ENCODE data around the gene SLC35E3.

The SLC35E3 gene

GRCh38 chr12:68784015-68784414 is 38.0 kb downstream of the SLC35E3 start:
- Histone ChIP-seq H3K9me3 (ENCODE audit: control insufficient read depth in 2 of 2, low read length in 2 of 2) (no peaks in the 10 kb centered on the region), H3K27ac (ENCODE audit: low read depth in 2 of 2, low read length in 2 of 2) (no peak overlapping the region), H3K36me3 (ENCODE audit: control insufficient read depth in 2 of 2, insufficient read depth in 2 of 2, low read length in 2 of 2) (no peaks in the 10 kb centered on the region), H3K27me3 (ENCODE audit: control insufficient read depth in 2 of 2, insufficient read depth in 2 of 2, low read length in 2 of 2) (no peaks in the 10 kb centered on the region), H3K4me1 (ENCODE audit: control insufficient read depth in 2 of 2, insufficient read depth in 2 of 2, low read length in 2 of 2) (peaks cover 0 to 2% of the 10 kb centered on the region in 2 donors), H3K9ac (ENCODE audit: low read depth in 1 of 2, low read length in 2 of 2) (no peak overlapping the region), H3K4me3 (ENCODE audit: low read length in 2 of 2) (no peak overlapping the region)

- Histone ChIP-seq H3K4me1 (ENCODE audit: control insufficient read depth in 2 of 2, insufficient read depth in 2 of 2, low read length in 2 of 2) (peaks cover 0 to 2% of the 10 kb centered on the region in 2 donors), H3K27me3 (ENCODE audit: control insufficient read depth in 2 of 2, insufficient read depth in 2 of 2, low read length in 2 of 2) (no peaks in the 10 kb centered on the region), H3K9me3 (ENCODE audit: control insufficient read depth in 2 of 2, low read length in 2 of 2) (no peaks in the 10 kb centered on the region), H3K36me3 (ENCODE audit: control insufficient read depth in 2 of 2, insufficient read depth in 2 of 2, low read length in 2 of 2) (no peaks in the 10 kb centered on the region), H3K4me3 (ENCODE audit: low read length in 2 of 2) (no peak overlapping the region), H3K9ac (ENCODE audit: low read depth in 1 of 2, low read length in 2 of 2) (no peak overlapping the region), H3K27ac (ENCODE audit: low read depth in 2 of 2, low read length in 2 of 2) (no peak overlapping the region)
Measured at GRCh38 chr12:68785358-68785757, 39.4 kb downstream of the SLC35E3 start.

- no peaks in the 10 kb centered on the region for H3K27me3 ChIP-seq (ENCODE audit: control insufficient read depth in 2 of 2, insufficient read depth in 2 of 2, low read length in 2 of 2)
- H3K27ac ChIP-seq (ENCODE audit: low read depth in 2 of 2, low read length in 2 of 2): no peak overlapping the region
- no peak overlapping the region for H3K4me3 ChIP-seq (ENCODE audit: low read length in 2 of 2)
- H3K9ac ChIP-seq (ENCODE audit: low read depth in 1 of 2, low read length in 2 of 2): no peak overlapping the region
- H3K4me1 ChIP-seq (ENCODE audit: control insufficient read depth in 2 of 2, insufficient read depth in 2 of 2, low read length in 2 of 2): peaks cover 0 to 2% of the 10 kb centered on the region in 2 donors
- H3K9me3 ChIP-seq (ENCODE audit: control insufficient read depth in 2 of 2, low read length in 2 of 2): no peaks in the 10 kb centered on the region
- H3K36me3 ChIP-seq (ENCODE audit: control insufficient read depth in 2 of 2, insufficient read depth in 2 of 2, low read length in 2 of 2): no peaks in the 10 kb centered on the region
Measured at GRCh38 chr12:68785823-68786222, 39.8 kb downstream of the SLC35E3 start.

GRCh38 chr12:68786929-68787328 is 41.0 kb downstream of the SLC35E3 start:
- Histone ChIP-seq H3K27me3 (ENCODE audit: control insufficient read depth in 2 of 2, insufficient read depth in 2 of 2, low read length in 2 of 2) (no peaks in the 10 kb centered on the region), H3K9me3 (ENCODE audit: control insufficient read depth in 2 of 2, low read length in 2 of 2) (no peaks in the 10 kb centered on the region), H3K4me3 (ENCODE audit: low read length in 2 of 2) (no peak overlapping the region), H3K9ac (ENCODE audit: low read depth in 1 of 2, low read length in 2 of 2) (no peak overlapping the region), H3K36me3 (ENCODE audit: control insufficient read depth in 2 of 2, insufficient read depth in 2 of 2, low read length in 2 of 2) (no peaks in the 10 kb centered on the region), H3K4me1 (ENCODE audit: control insufficient read depth in 2 of 2, insufficient read depth in 2 of 2, low read length in 2 of 2) (peaks cover 0 to 2% of the 10 kb centered on the region in 2 donors), H3K27ac (ENCODE audit: low read depth in 2 of 2, low read length in 2 of 2) (peak overlapping the region in 1 of 2 donors; percentile 44)

GRCh38 chr12:68788554-68789143 is 42.7 kb downstream of the SLC35E3 start:
- Histone ChIP-seq H3K4me1 (ENCODE audit: control insufficient read depth in 2 of 2, insufficient read depth in 2 of 2, low read length in 2 of 2) (peaks cover 0 to 2% of the 10 kb centered on the region in 2 donors), H3K9me3 (ENCODE audit: control insufficient read depth in 2 of 2, low read length in 2 of 2) (no peaks in the 10 kb centered on the region), H3K36me3 (ENCODE audit: control insufficient read depth in 2 of 2, insufficient read depth in 2 of 2, low read length in 2 of 2) (no peaks in the 10 kb centered on the region), H3K9ac (ENCODE audit: low read depth in 1 of 2, low read length in 2 of 2) (no peak overlapping the region), H3K4me3 (ENCODE audit: low read length in 2 of 2) (no peak overlapping the region), H3K27ac (ENCODE audit: low read depth in 2 of 2, low read length in 2 of 2) (no peak overlapping the region), H3K27me3 (ENCODE audit: control insufficient read depth in 2 of 2, insufficient read depth in 2 of 2, low read length in 2 of 2) (no peaks in the 10 kb centered on the region)

GRCh38 chr12:68789144-68789878 is 43.3 kb downstream of the SLC35E3 start:
- Histone ChIP-seq H3K4me1 (ENCODE audit: control insufficient read depth in 2 of 2, insufficient read depth in 2 of 2, low read length in 2 of 2) (peaks cover 0 to 2% of the 10 kb centered on the region in 2 donors), H3K9me3 (ENCODE audit: control insufficient read depth in 2 of 2, low read length in 2 of 2) (no peaks in the 10 kb centered on the region), H3K9ac (ENCODE audit: low read depth in 1 of 2, low read length in 2 of 2) (no peak overlapping the region), H3K4me3 (ENCODE audit: low read length in 2 of 2) (no peak overlapping the region), H3K27me3 (ENCODE audit: control insufficient read depth in 2 of 2, insufficient read depth in 2 of 2, low read length in 2 of 2) (no peaks in the 10 kb centered on the region), H3K36me3 (ENCODE audit: control insufficient read depth in 2 of 2, insufficient read depth in 2 of 2, low read length in 2 of 2) (no peaks in the 10 kb centered on the region), H3K27ac (ENCODE audit: low read depth in 2 of 2, low read length in 2 of 2) (no peak overlapping the region)

- Histone ChIP-seq H3K27ac (ENCODE audit: low read depth in 2 of 2, low read length in 2 of 2) (no peak overlapping the region), H3K9ac (ENCODE audit: low read depth in 1 of 2, low read length in 2 of 2) (no peak overlapping the region), H3K4me3 (ENCODE audit: low read length in 2 of 2) (no peak overlapping the region), H3K4me1 (ENCODE audit: control insufficient read depth in 2 of 2, insufficient read depth in 2 of 2, low read length in 2 of 2) (peaks cover 0 to 2% of the 10 kb centered on the region in 2 donors), H3K9me3 (ENCODE audit: control insufficient read depth in 2 of 2, low read length in 2 of 2) (no peaks in the 10 kb centered on the region), H3K36me3 (ENCODE audit: control insufficient read depth in 2 of 2, insufficient read depth in 2 of 2, low read length in 2 of 2) (no peaks in the 10 kb centered on the region), H3K27me3 (ENCODE audit: control insufficient read depth in 2 of 2, insufficient read depth in 2 of 2, low read length in 2 of 2) (no peaks in the 10 kb centered on the region)
Measured at GRCh38 chr12:68790081-68790951, 44.3 kb downstream of the SLC35E3 start.

- Histone ChIP-seq H3K9me3 (ENCODE audit: control insufficient read depth in 2 of 2, low read length in 2 of 2) (no peaks in the 10 kb centered on the region), H3K27ac (ENCODE audit: low read depth in 2 of 2, low read length in 2 of 2) (no peak overlapping the region), H3K9ac (ENCODE audit: low read depth in 1 of 2, low read length in 2 of 2) (no peak overlapping the region), H3K36me3 (ENCODE audit: control insufficient read depth in 2 of 2, insufficient read depth in 2 of 2, low read length in 2 of 2) (no peaks in the 10 kb centered on the region), H3K4me1 (ENCODE audit: control insufficient read depth in 2 of 2, insufficient read depth in 2 of 2, low read length in 2 of 2) (peaks cover 0 to 2% of the 10 kb centered on the region in 2 donors), H3K27me3 (ENCODE audit: control insufficient read depth in 2 of 2, insufficient read depth in 2 of 2, low read length in 2 of 2) (no peaks in the 10 kb centered on the region), H3K4me3 (ENCODE audit: low read length in 2 of 2) (no peak overlapping the region)
Measured at GRCh38 chr12:68790952-68791234, 44.9 kb downstream of the SLC35E3 start.

- H3K9ac ChIP-seq (ENCODE audit: low read depth in 1 of 2, low read length in 2 of 2): no peak overlapping the region
- no peak overlapping the region for H3K4me3 ChIP-seq (ENCODE audit: low read length in 2 of 2)
- no peaks in the 10 kb centered on the region for H3K27me3 ChIP-seq (ENCODE audit: control insufficient read depth in 2 of 2, insufficient read depth in 2 of 2, low read length in 2 of 2)
- H3K4me1 ChIP-seq (ENCODE audit: control insufficient read depth in 2 of 2, insufficient read depth in 2 of 2, low read length in 2 of 2): peaks cover 0 to 2% of the 10 kb centered on the region in 2 donors
- no peaks in the 10 kb centered on the region for H3K9me3 ChIP-seq (ENCODE audit: control insufficient read depth in 2 of 2, low read length in 2 of 2)
- no peak overlapping the region for H3K27ac ChIP-seq (ENCODE audit: low read depth in 2 of 2, low read length in 2 of 2)
- no peaks in the 10 kb centered on the region for H3K36me3 ChIP-seq (ENCODE audit: control insufficient read depth in 2 of 2, insufficient read depth in 2 of 2, low read length in 2 of 2)
Measured at GRCh38 chr12:68791897-68792481, 46.0 kb downstream of the SLC35E3 start.

GRCh38 chr12:68792952-68793351 is 47.0 kb downstream of the SLC35E3 start:
- no peaks in the 10 kb centered on the region for H3K9me3 ChIP-seq (ENCODE audit: control insufficient read depth in 2 of 2, low read length in 2 of 2)

More at GRCh38 chr12:68792952-68793351, 47.0 kb downstream of the SLC35E3 start:
- no peaks in the 10 kb centered on the region for H3K36me3 ChIP-seq (ENCODE audit: control insufficient read depth in 2 of 2, insufficient read depth in 2 of 2, low read length in 2 of 2)
- no peaks in the 10 kb centered on the region for H3K4me1 ChIP-seq (ENCODE audit: control insufficient read depth in 2 of 2, insufficient read depth in 2 of 2, low read length in 2 of 2)
- H3K9ac ChIP-seq (ENCODE audit: low read depth in 1 of 2, low read length in 2 of 2): no peak overlapping the region
- H3K4me3 ChIP-seq (ENCODE audit: low read length in 2 of 2): no peak overlapping the region
- H3K27me3 ChIP-seq (ENCODE audit: control insufficient read depth in 2 of 2, insufficient read depth in 2 of 2, low read length in 2 of 2): no peaks in the 10 kb centered on the region
- H3K27ac ChIP-seq (ENCODE audit: low read depth in 2 of 2, low read length in 2 of 2): no peak overlapping the region

All from mucosa of rectum (tissue), 2 donors.